Endothelial cell of umbilical vein (primary cell): ENCODE results near the gene ZNF366. TPM values are rescaled to one million over a fixed set of nuclear protein-coding genes. Genes with fewer than 3 reads are reported as not detected.

Source experiments
- BruUV-seq: library from RNA; stranded (reverse); fragments of 400-500 nt; replicated peaks from 2 replicates; lab custom pipeline; 2021; lab: Mats Ljungman, UMichigan
- CTCF ChIA-PET: fragments of 300-600, 350-600 bp; sonication (Branson Sonifier 250); formaldehyde crosslinking; loops from one replicate; lab custom pipeline; 2021; ENCODE audit warnings: antibody characterized with exemption, inconsistent platforms; lab: Charles Lee
- POLR2A ChIA-PET: fragments of 300-600, 350-600 bp; sonication (Branson Sonifier 250); formaldehyde crosslinking; loops from one replicate; lab custom pipeline; 2021; ENCODE audit warnings: antibody characterized with exemption, inconsistent platforms; lab: Charles Lee
- DNase-seq: peaks from one replicate; pipeline ENCODE4 v3.0.0-alpha.2; 2011; ENCODE audit warnings: low read depth, low spot score
- FAIRE-seq: peaks from 2 replicates; lab custom pipeline; 2011; peaks lifted over from hg19 to GRCh38; lab: Jason Lieb, UNC
- H2AFZ ChIP-seq: 2 replicates; pipeline ENCODE4 v1.6.0; 2012; ENCODE audit warnings: low read depth, low read length, control low read depth, inconsistent platforms
- H3K27ac ChIP-seq: 2 replicates; pipeline ENCODE4 v1.5.1; 2011; ENCODE audit warnings: low read depth, mild to moderate bottlenecking, control low read depth, low read length, moderate library complexity; ENCODE audit not compliant: insufficient read depth
- H3K27me3 ChIP-seq, 2 experiments: 2 replicates each; pipeline versions ENCODE4 v1.6.0 to v1.6.1; 2011; ENCODE audit warnings: low read length in 2 of 2, mixed read lengths in 1 of 2; ENCODE audit not compliant: control insufficient read depth in 2 of 2, insufficient read depth in 2 of 2
- H3K36me3 ChIP-seq, 2 experiments: 2 replicates in 1 of 2; 3 replicates in 1 of 2; pipeline ENCODE4 v1.5.1; 2011; ENCODE audit warnings: low read length in 2 of 2, mild to moderate bottlenecking in 1 of 2, moderate library complexity in 1 of 2; ENCODE audit not compliant: control insufficient read depth in 2 of 2, insufficient read depth in 2 of 2; ENCODE audit errors: extremely low read depth in 1 of 2
- H3K4me1 ChIP-seq: 3 replicates; pipeline ENCODE4 v1.5.1; 2011; ENCODE audit warnings: mild to moderate bottlenecking, low read length; ENCODE audit not compliant: control insufficient read depth, insufficient read depth; ENCODE audit errors: extremely low read depth
- H3K4me2 ChIP-seq: 2 replicates; pipeline ENCODE4 v1.6.1; 2011; ENCODE audit warnings: low read length, control low read depth, mixed read lengths; ENCODE audit not compliant: insufficient read depth
- H3K4me3 ChIP-seq, 3 experiments: fragments of 200-600 bp in 1 of 3; sonication (generic), shearing (Covaris generic) in 1 of 3; replicated peaks in 1 of 3; 2 replicates each; pipeline ENCODE4 v1.5.1; 2011 to 2016; ENCODE audit warnings: control low read depth in 3 of 3, low read length in 3 of 3, mild to moderate bottlenecking in 2 of 3, inconsistent platforms in 1 of 3, low read depth in 1 of 3, moderate library complexity in 1 of 3; ENCODE audit not compliant: insufficient read depth in 1 of 3
- H3K79me2 ChIP-seq: 2 replicates; pipeline ENCODE4 v1.6.0; 2012; ENCODE audit warnings: low read length, inconsistent platforms; ENCODE audit not compliant: control insufficient read depth, insufficient read depth
- H3K9ac ChIP-seq: replicated peaks from 2 replicates; pipeline ENCODE3; 2011; ENCODE audit warnings: low read length, control low read depth; ENCODE audit not compliant: insufficient read depth; ENCODE audit errors: extremely low read depth
- H3K9me1 ChIP-seq: replicated peaks from 3 replicates; pipeline ENCODE4 v1.6.0; 2011; ENCODE audit warnings: mild to moderate bottlenecking, low read length; ENCODE audit not compliant: control insufficient read depth, insufficient read depth; ENCODE audit errors: extremely low read depth
- H3K9me3 ChIP-seq: replicated peaks from 2 replicates; pipeline ENCODE4 v1.5.1; 2012; ENCODE audit warnings: low read length, inconsistent platforms; ENCODE audit not compliant: control insufficient read depth, insufficient read depth
- H4K20me1 ChIP-seq: replicated peaks from 2 replicates; pipeline ENCODE3; 2011; ENCODE audit warnings: mild to moderate bottlenecking, low read length; ENCODE audit not compliant: control insufficient read depth, insufficient read depth; ENCODE audit errors: extremely low read depth
- CTCF ChIP-seq, 2 donors: IDR thresholded peaks; 1 replicate in 1 of 2; 2 replicates in 1 of 2; pipeline ENCODE4 v1.5.1; 2011; ENCODE audit warnings: low read length in 2 of 2, mild to moderate bottlenecking in 2 of 2, moderate library complexity in 2 of 2, control low read depth in 1 of 2, inconsistent platforms in 1 of 2, low read depth in 1 of 2; ENCODE audit not compliant: insufficient read depth in 1 of 2; ENCODE audit errors: extremely low read depth in 1 of 2
- EZH2 ChIP-seq: IDR thresholded peaks from 2 replicates; pipeline ENCODE4 v1.6.1; 2012; ENCODE audit warnings: borderline replicate concordance, low read depth, mild to moderate bottlenecking, moderate library complexity, low read length, inconsistent platforms; ENCODE audit not compliant: severe bottlenecking
- FOS ChIP-seq: IDR thresholded peaks from 2 replicates; pipeline ENCODE4 v1.6.1; 2011; ENCODE audit warnings: mild to moderate bottlenecking, low read length, moderate library complexity, borderline replicate concordance; ENCODE audit not compliant: insufficient read depth
- GATA2 ChIP-seq: IDR thresholded peaks from 2 replicates; pipeline ENCODE4 v1.7.0; 2011; ENCODE audit warnings: low read depth, mild to moderate bottlenecking, moderate library complexity, mixed read lengths, low read length; ENCODE audit not compliant: insufficient read length, insufficient read depth
- JUN ChIP-seq: IDR thresholded peaks from 2 replicates; pipeline ENCODE4 v1.6.1; 2011; ENCODE audit warnings: borderline replicate concordance, low read depth; ENCODE audit not compliant: insufficient read length, insufficient read depth
- MAX ChIP-seq: IDR thresholded peaks from 2 replicates; pipeline ENCODE4 v1.6.1; 2011; ENCODE audit not compliant: insufficient read depth, insufficient read length
- MYC ChIP-seq: IDR thresholded peaks from one replicate; pipeline ENCODE4 v1.6.1; 2011; ENCODE audit warnings: mild to moderate bottlenecking, low read depth, low read length
- POLR2A ChIP-seq: IDR thresholded peaks from 2 replicates; pipeline ENCODE4 v1.6.1; 2012; ENCODE audit warnings: low read depth, mild to moderate bottlenecking, control low read depth, low read length
- POLR2AphosphoS5 ChIP-seq: IDR thresholded peaks from 2 replicates; pipeline ENCODE4 v1.6.1; 2012; ENCODE audit warnings: low read depth, mild to moderate bottlenecking, control low read depth, low read length, moderate library complexity; ENCODE audit not compliant: insufficient read depth
- dilution Hi-C: fragments of 300-500 bp; cut with MboI; formaldehyde crosslinking; loops from one replicate; pipeline ENCODE4 v1.15.0; 2019; ENCODE audit warnings: low sequenced_read_pairs; ENCODE audit not compliant: extremely low pct_ligation_motif_present
- intact Hi-C: fragments of 100-400 bp; cut with micrococcal nuclease; formaldehyde crosslinking; loops from one replicate; pipeline ENCODE4 v1.10.0; 2022
- polyA plus RNA-seq, 4 experiments: library from polyadenylated mRNA; depleted of rRNA in 3 of 4; stranded (reverse) in 3 of 4; unstranded in 1 of 4; fragments of >200 nt; gene quantifications; 2 replicates each; pipeline versions ENCODE4 v1.2.1 to v1.2.3, GENCODE V29; 2011 to 2012; ENCODE audit warnings: missing spikeins in 1 of 4
- total RNA-seq: library from RNA; stranded (reverse); gene quantifications from 2 replicates; pipeline ENCODE4 v1.2.3, GENCODE V29; 2021

Gene ZNF366
- total and polyA plus RNA-seq, 2 donors (not counting 3 experiments of a cell fraction or from before 2014, with no cell fraction given), result 1.3 to 4.1 TPM

- TF ChIP-seq GATA2, result no peak
- TF ChIP-seq MYC, result no peak
- TF ChIP-seq CTCF (IDR thresholded peaks at IDR 0.05; ENCODE audit: extremely low read depth in 1 of 2, insufficient read depth in 1 of 2, low read depth in 1 of 2, low read length in 2 of 2), result no peak
- TF ChIP-seq FOS, result no peak
- TF ChIP-seq POLR2AphosphoS5, result no peak
- TF ChIP-seq JUN, result no peak
- no peak for TF ChIP-seq POLR2A
- TF ChIP-seq MAX, result no peak
- TF ChIP-seq EZH2, result no peak
- Histone ChIP-seq H3K4me3 (no peak overlapping the region), H3K79me2 (no peaks in the 10 kb centered on the region), H4K20me1 (no peaks in the 10 kb centered on the region), H3K36me3 (no peaks in the 10 kb centered on the region), H2AFZ (no peak overlapping the region), H3K4me1 (no peaks in the 10 kb centered on the region), H3K4me2 (no peak overlapping the region), H3K9ac (no peak overlapping the region), H3K27me3 (no peaks in the 10 kb centered on the region), H3K9me1 (no peaks in the 10 kb centered on the region), H3K9me3 (no peaks in the 10 kb centered on the region), H3K27ac (no peak overlapping the region)
- ChIA-PET CTCF (interaction anchor here (1.0 to 1.3 kb wide), 2 partner anchors 13 to 42 kb away, joined by 3 to 6 read pairs; no protein-coding TSS in a partner anchor), POLR2A (no interaction called here)
- BruUV-seq, result no TSS peak
- intact Hi-C loops (no loop called here), dilution Hi-C loops (no loop called here)
- no peak for FAIRE-seq
- DNase-seq, result no peak
These were observed 98.6 kb downstream of the ZNF366 start for GRCh38 chr5:72408603-72409002.
